Endothelial cell of umbilical vein (primary cell): ENCODE results near the gene PRPS1. TPM values are rescaled to one million over a fixed set of nuclear protein-coding genes. Genes with fewer than 3 reads are reported as not detected.

ENCODE experiments used
- BruUV-seq: library from RNA; stranded (reverse); fragments of 400-500 nt; replicated peaks from 2 replicates; lab custom pipeline; 2021; lab: Mats Ljungman, UMichigan
- CTCF ChIA-PET: fragments of 300-600, 350-600 bp; sonication (Branson Sonifier 250); formaldehyde crosslinking; loops from one replicate; lab custom pipeline; 2021; ENCODE audit warnings: antibody characterized with exemption, inconsistent platforms; lab: Charles Lee
- POLR2A ChIA-PET: fragments of 300-600, 350-600 bp; sonication (Branson Sonifier 250); formaldehyde crosslinking; loops from one replicate; lab custom pipeline; 2021; ENCODE audit warnings: antibody characterized with exemption, inconsistent platforms; lab: Charles Lee
- DNase-seq: peaks from one replicate; pipeline ENCODE4 v3.0.0-alpha.2; 2011; ENCODE audit warnings: low read depth, low spot score
- FAIRE-seq: peaks from 2 replicates; lab custom pipeline; 2011; peaks lifted over from hg19 to GRCh38; lab: Jason Lieb, UNC
- H2AFZ ChIP-seq: 2 replicates; pipeline ENCODE4 v1.6.0; 2012; ENCODE audit warnings: low read depth, low read length, control low read depth, inconsistent platforms
- H3K27ac ChIP-seq: 2 replicates; pipeline ENCODE4 v1.5.1; 2011; ENCODE audit warnings: low read depth, mild to moderate bottlenecking, control low read depth, low read length, moderate library complexity; ENCODE audit not compliant: insufficient read depth
- H3K27me3 ChIP-seq, 2 experiments: 2 replicates each; pipeline versions ENCODE4 v1.6.0 to v1.6.1; 2011; ENCODE audit warnings: low read length in 2 of 2, mixed read lengths in 1 of 2; ENCODE audit not compliant: control insufficient read depth in 2 of 2, insufficient read depth in 2 of 2
- H3K36me3 ChIP-seq, 2 experiments: 2 replicates in 1 of 2; 3 replicates in 1 of 2; pipeline ENCODE4 v1.5.1; 2011; ENCODE audit warnings: low read length in 2 of 2, mild to moderate bottlenecking in 1 of 2, moderate library complexity in 1 of 2; ENCODE audit not compliant: control insufficient read depth in 2 of 2, insufficient read depth in 2 of 2; ENCODE audit errors: extremely low read depth in 1 of 2
- H3K4me1 ChIP-seq: 3 replicates; pipeline ENCODE4 v1.5.1; 2011; ENCODE audit warnings: mild to moderate bottlenecking, low read length; ENCODE audit not compliant: control insufficient read depth, insufficient read depth; ENCODE audit errors: extremely low read depth
- H3K4me2 ChIP-seq: 2 replicates; pipeline ENCODE4 v1.6.1; 2011; ENCODE audit warnings: low read length, control low read depth, mixed read lengths; ENCODE audit not compliant: insufficient read depth
- H3K4me3 ChIP-seq, 3 experiments: fragments of 200-600 bp in 1 of 3; sonication (generic), shearing (Covaris generic) in 1 of 3; replicated peaks in 1 of 3; 2 replicates each; pipeline ENCODE4 v1.5.1; 2011 to 2016; ENCODE audit warnings: control low read depth in 3 of 3, low read length in 3 of 3, mild to moderate bottlenecking in 2 of 3, inconsistent platforms in 1 of 3, low read depth in 1 of 3, moderate library complexity in 1 of 3; ENCODE audit not compliant: insufficient read depth in 1 of 3
- H3K79me2 ChIP-seq: 2 replicates; pipeline ENCODE4 v1.6.0; 2012; ENCODE audit warnings: low read length, inconsistent platforms; ENCODE audit not compliant: control insufficient read depth, insufficient read depth
- H3K9ac ChIP-seq: replicated peaks from 2 replicates; pipeline ENCODE3; 2011; ENCODE audit warnings: low read length, control low read depth; ENCODE audit not compliant: insufficient read depth; ENCODE audit errors: extremely low read depth
- H3K9me1 ChIP-seq: replicated peaks from 3 replicates; pipeline ENCODE4 v1.6.0; 2011; ENCODE audit warnings: mild to moderate bottlenecking, low read length; ENCODE audit not compliant: control insufficient read depth, insufficient read depth; ENCODE audit errors: extremely low read depth
- H3K9me3 ChIP-seq: replicated peaks from 2 replicates; pipeline ENCODE4 v1.5.1; 2012; ENCODE audit warnings: low read length, inconsistent platforms; ENCODE audit not compliant: control insufficient read depth, insufficient read depth
- H4K20me1 ChIP-seq: replicated peaks from 2 replicates; pipeline ENCODE3; 2011; ENCODE audit warnings: mild to moderate bottlenecking, low read length; ENCODE audit not compliant: control insufficient read depth, insufficient read depth; ENCODE audit errors: extremely low read depth
- EZH2 ChIP-seq: IDR thresholded peaks from 2 replicates; pipeline ENCODE4 v1.6.1; 2012; ENCODE audit warnings: borderline replicate concordance, low read depth, mild to moderate bottlenecking, moderate library complexity, low read length, inconsistent platforms; ENCODE audit not compliant: severe bottlenecking
- FOS ChIP-seq: IDR thresholded peaks from 2 replicates; pipeline ENCODE4 v1.6.1; 2011; ENCODE audit warnings: mild to moderate bottlenecking, low read length, moderate library complexity, borderline replicate concordance; ENCODE audit not compliant: insufficient read depth
- GATA2 ChIP-seq: IDR thresholded peaks from 2 replicates; pipeline ENCODE4 v1.7.0; 2011; ENCODE audit warnings: low read depth, mild to moderate bottlenecking, moderate library complexity, mixed read lengths, low read length; ENCODE audit not compliant: insufficient read length, insufficient read depth
- JUN ChIP-seq: IDR thresholded peaks from 2 replicates; pipeline ENCODE4 v1.6.1; 2011; ENCODE audit warnings: borderline replicate concordance, low read depth; ENCODE audit not compliant: insufficient read length, insufficient read depth
- MYC ChIP-seq: IDR thresholded peaks from one replicate; pipeline ENCODE4 v1.6.1; 2011; ENCODE audit warnings: mild to moderate bottlenecking, low read depth, low read length
- POLR2A ChIP-seq: IDR thresholded peaks from 2 replicates; pipeline ENCODE4 v1.6.1; 2012; ENCODE audit warnings: low read depth, mild to moderate bottlenecking, control low read depth, low read length
- POLR2AphosphoS5 ChIP-seq: IDR thresholded peaks from 2 replicates; pipeline ENCODE4 v1.6.1; 2012; ENCODE audit warnings: low read depth, mild to moderate bottlenecking, control low read depth, low read length, moderate library complexity; ENCODE audit not compliant: insufficient read depth
- dilution Hi-C: fragments of 300-500 bp; cut with MboI; formaldehyde crosslinking; loops from one replicate; pipeline ENCODE4 v1.15.0; 2019; ENCODE audit warnings: low sequenced_read_pairs; ENCODE audit not compliant: extremely low pct_ligation_motif_present
- intact Hi-C: fragments of 100-400 bp; cut with micrococcal nuclease; formaldehyde crosslinking; loops from one replicate; pipeline ENCODE4 v1.10.0; 2022
- polyA plus RNA-seq, 4 experiments: library from polyadenylated mRNA; depleted of rRNA in 3 of 4; stranded (reverse) in 3 of 4; unstranded in 1 of 4; fragments of >200 nt; gene quantifications; 2 replicates each; pipeline versions ENCODE4 v1.2.1 to v1.2.3, GENCODE V29; 2011 to 2012; ENCODE audit warnings: missing spikeins in 1 of 4
- total RNA-seq: library from RNA; stranded (reverse); gene quantifications from 2 replicates; pipeline ENCODE4 v1.2.3, GENCODE V29; 2021
- TF ChIP-seq, protein P1 (sequence below), 2 donors: IDR thresholded peaks; 1 replicate in 1 of 2; 2 replicates in 1 of 2; pipeline ENCODE4 v1.5.1; 2011; ENCODE audit warnings: low read length in 2 of 2, mild to moderate bottlenecking in 2 of 2, moderate library complexity in 2 of 2, control low read depth in 1 of 2, inconsistent platforms in 1 of 2, low read depth in 1 of 2; ENCODE audit not compliant: insufficient read depth in 1 of 2; ENCODE audit errors: extremely low read depth in 1 of 2
- TF ChIP-seq, protein P2 (sequence below): IDR thresholded peaks from 2 replicates; pipeline ENCODE4 v1.6.1; 2011; ENCODE audit not compliant: insufficient read depth, insufficient read length

Gene PRPS1
- total and polyA plus RNA-seq, 2 donors (not counting 3 experiments of a cell fraction or from before 2014, with no cell fraction given), result 30.9 to 36.8 TPM

GRCh38 chrX:107675365-107675654 lies 47.0 kb downstream of the PRPS1 start:
- BruUV-seq, result no TSS peak
- Histone ChIP-seq H3K4me3 (no peak overlapping the region), H3K9me3 (no peaks in the 10 kb centered on the region), H2AFZ (no peak overlapping the region), H4K20me1 (no peaks in the 10 kb centered on the region), H3K36me3 (no peaks in the 10 kb centered on the region), H3K9me1 (no peaks in the 10 kb centered on the region), H3K4me1 (peaks cover 25% of the 10 kb centered on the region), H3K27ac (no peak overlapping the region), H3K79me2 (peaks cover 4% of the 10 kb centered on the region), H3K9ac (no peak overlapping the region), H3K4me2 (peak overlapping the region; percentile 78), H3K27me3 (no peaks in the 10 kb centered on the region)
- intact Hi-C loops (loop anchor here (2.0 to 5.0 kb wide), 2 partner anchors 57 to 347 kb away; no protein-coding TSS in a partner anchor), dilution Hi-C loops (no loop called here)
- FAIRE-seq, result no peak
- CTCF ChIA-PET, result interaction anchor here (3.1 to 6.1 kb wide), 3 partner anchors 11 to 101 kb away, joined by 19 to 142 read pairs (median 99); partner anchors contain the start of genes NCBP2L and TSC22D3
- DNase-seq, result no peak
- no peak for TF ChIP-seq FOS
- no peak for TF ChIP-seq EZH2
- no peak for TF ChIP-seq MYC
- TF ChIP-seq POLR2A, result no peak
- TF ChIP-seq GATA2, result no peak
- TF ChIP-seq, protein P1, sequence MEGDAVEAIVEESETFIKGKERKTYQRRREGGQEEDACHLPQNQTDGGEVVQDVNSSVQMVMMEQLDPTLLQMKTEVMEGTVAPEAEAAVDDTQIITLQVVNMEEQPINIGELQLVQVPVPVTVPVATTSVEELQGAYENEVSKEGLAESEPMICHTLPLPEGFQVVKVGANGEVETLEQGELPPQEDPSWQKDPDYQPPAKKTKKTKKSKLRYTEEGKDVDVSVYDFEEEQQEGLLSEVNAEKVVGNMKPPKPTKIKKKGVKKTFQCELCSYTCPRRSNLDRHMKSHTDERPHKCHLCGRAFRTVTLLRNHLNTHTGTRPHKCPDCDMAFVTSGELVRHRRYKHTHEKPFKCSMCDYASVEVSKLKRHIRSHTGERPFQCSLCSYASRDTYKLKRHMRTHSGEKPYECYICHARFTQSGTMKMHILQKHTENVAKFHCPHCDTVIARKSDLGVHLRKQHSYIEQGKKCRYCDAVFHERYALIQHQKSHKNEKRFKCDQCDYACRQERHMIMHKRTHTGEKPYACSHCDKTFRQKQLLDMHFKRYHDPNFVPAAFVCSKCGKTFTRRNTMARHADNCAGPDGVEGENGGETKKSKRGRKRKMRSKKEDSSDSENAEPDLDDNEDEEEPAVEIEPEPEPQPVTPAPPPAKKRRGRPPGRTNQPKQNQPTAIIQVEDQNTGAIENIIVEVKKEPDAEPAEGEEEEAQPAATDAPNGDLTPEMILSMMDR (IDR thresholded peaks at IDR 0.05; ENCODE audit: extremely low read depth in 1 of 2, insufficient read depth in 1 of 2, low read depth in 1 of 2, low read length in 2 of 2), result no peak
- TF ChIP-seq POLR2AphosphoS5, result no peak
- no peak for TF ChIP-seq JUN
- TF ChIP-seq, protein P2, sequence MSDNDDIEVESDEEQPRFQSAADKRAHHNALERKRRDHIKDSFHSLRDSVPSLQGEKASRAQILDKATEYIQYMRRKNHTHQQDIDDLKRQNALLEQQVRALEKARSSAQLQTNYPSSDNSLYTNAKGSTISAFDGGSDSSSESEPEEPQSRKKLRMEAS, result no peak
- POLR2A ChIA-PET, result interaction anchor here (5.7 kb wide), 1 partner anchor 40 kb away, joined by 40 read pairs; no protein-coding TSS in a partner anchor
